ENCODE measurements around the gene TUBA4A. TPM values are rescaled to one million over a fixed set of nuclear protein-coding genes. Genes with fewer than 3 reads are reported as not detected.
A peak's percentile ranks its signal among the peaks of the same experiment; 100 is the strongest.
"Not testable (repeated sequence)": the region's sequence is repeated elsewhere in the genome, so short reads cannot be mapped to it uniquely, and the experiment has no call there.

The TUBA4A gene
- total RNA-seq, 4 donors from 2014 or later, result 39.2 to 101 (median 70.8) TPM

DNA sequence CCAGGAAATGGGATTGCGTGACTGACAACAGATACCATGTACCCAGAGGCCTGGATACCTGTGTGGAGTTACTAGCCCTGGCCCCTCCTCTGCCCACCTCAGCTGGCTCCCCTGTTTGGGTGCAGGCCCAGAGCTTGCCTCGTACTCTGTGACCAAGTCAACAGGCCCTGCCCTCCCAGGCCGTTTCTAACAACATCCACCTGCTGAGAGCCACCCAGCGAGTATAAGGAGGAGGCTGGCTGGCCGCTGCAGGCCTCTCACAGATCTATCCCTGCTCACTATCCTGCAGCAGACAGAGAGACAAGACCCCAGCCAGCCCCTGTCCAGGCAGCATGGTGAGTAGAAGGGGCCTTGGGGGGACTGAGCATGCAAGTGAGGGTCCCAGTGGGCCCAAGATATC, 12.5 kb upstream of the TUBA4A start:
- Histone ChIP-seq H3K9me3 (no peaks in the 10 kb centered on the region), H3K4me1 (peaks cover 0 to 5% (median 0%) of the 10 kb centered on the region in 4 donors), H3K36me3 (no peaks in the 10 kb centered on the region), H3K27ac (no peak overlapping the region), H3K27me3 (peaks cover 5% of the 10 kb centered on the region), H3K4me3 (no peak overlapping the region)
- in situ Hi-C loops (cut with MboI; ENCODE audit: low pct_ligation_motif_present in 1 of 4, low pct_unique_long_range_greater_than_20kb in 1 of 4, low sequenced_read_pairs in 3 of 4), result no loop called here
- no peak for DNase-seq
- intact Hi-C loops (cut with DNase I; ENCODE audit: low total_unique reads), result no loop called here
- TF ChIP-seq, protein P1, sequence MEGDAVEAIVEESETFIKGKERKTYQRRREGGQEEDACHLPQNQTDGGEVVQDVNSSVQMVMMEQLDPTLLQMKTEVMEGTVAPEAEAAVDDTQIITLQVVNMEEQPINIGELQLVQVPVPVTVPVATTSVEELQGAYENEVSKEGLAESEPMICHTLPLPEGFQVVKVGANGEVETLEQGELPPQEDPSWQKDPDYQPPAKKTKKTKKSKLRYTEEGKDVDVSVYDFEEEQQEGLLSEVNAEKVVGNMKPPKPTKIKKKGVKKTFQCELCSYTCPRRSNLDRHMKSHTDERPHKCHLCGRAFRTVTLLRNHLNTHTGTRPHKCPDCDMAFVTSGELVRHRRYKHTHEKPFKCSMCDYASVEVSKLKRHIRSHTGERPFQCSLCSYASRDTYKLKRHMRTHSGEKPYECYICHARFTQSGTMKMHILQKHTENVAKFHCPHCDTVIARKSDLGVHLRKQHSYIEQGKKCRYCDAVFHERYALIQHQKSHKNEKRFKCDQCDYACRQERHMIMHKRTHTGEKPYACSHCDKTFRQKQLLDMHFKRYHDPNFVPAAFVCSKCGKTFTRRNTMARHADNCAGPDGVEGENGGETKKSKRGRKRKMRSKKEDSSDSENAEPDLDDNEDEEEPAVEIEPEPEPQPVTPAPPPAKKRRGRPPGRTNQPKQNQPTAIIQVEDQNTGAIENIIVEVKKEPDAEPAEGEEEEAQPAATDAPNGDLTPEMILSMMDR (IDR thresholded peaks at IDR 0.05), result no peak
- TF ChIP-seq EP300 (IDR thresholded peaks at IDR 0.05; ENCODE audit: low read depth) (no peak), POLR2AphosphoS5 (IDR thresholded peaks at IDR 0.05) (no peak), POLR2A (IDR thresholded peaks at IDR 0.05) (no peak)
- WGBS, 2 donors (ENCODE audit: low coverage in 1 of 2), result 76% methylated on average over 5 of the region's 5 CpGs; no CpG with 5 or more reads in 1 of the 2 donors

DNA sequence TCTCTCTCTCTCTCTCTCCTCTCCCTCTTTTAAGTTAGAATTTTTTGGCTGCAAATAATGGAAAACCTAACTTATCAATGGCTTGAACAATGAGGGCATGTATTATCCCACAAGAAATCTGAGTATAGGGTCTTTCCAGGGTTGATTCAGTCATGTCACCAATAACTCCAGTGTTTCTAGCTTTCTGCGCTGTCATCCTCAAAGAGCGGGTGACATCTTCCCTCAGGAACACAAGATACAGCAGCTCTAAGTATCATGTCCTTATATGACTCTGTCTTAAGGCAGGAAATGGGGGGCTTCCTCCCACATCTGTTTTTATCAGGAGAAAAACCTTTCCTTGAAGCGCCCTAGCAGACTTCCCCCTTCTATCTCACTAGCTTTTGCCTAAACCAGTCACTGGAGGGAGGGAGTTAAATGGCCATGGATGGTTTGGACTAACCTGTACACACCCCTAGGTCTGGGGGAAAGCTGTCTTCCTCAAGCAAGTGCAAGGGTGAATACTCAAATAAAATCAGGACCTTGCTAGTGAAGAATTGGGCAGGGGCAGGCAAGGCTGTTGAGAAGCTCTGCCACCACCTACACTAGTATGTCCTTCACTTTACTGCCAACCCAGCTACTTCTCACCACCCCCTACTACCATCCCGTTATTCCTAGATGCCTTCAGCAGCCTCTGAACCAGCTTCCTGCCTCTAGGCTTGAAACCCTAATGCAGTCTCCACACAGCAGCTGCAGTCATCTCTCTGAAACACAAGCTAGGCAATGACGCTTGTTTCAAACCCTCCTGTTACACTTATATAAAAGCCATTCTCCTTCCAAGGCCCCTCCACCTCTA, 7.5 kb upstream of the TUBA4A start:
- Histone ChIP-seq H3K27me3 (peaks cover 14% of the 10 kb centered on the region), H3K4me1 (no peaks in the 10 kb centered on the region), H3K4me3 (no peak overlapping the region), H3K27ac (no peak overlapping the region), H3K9me3 (no peaks in the 10 kb centered on the region), H3K36me3 (no peaks in the 10 kb centered on the region)
- 77 to 92% methylated on average over 2 to 5 of the region's 5 CpGs for WGBS, 2 donors (ENCODE audit: low coverage in 1 of 2)
- in situ Hi-C loops (cut with MboI; ENCODE audit: low pct_ligation_motif_present in 1 of 4, low pct_unique_long_range_greater_than_20kb in 1 of 4, low sequenced_read_pairs in 3 of 4) (no loop called here), intact Hi-C loops (cut with DNase I; ENCODE audit: low total_unique reads) (no loop called here)
- no peak for DNase-seq
- TF ChIP-seq EP300 (IDR thresholded peaks at IDR 0.05; ENCODE audit: low read depth), result no peak
- TF ChIP-seq POLR2AphosphoS5 (IDR thresholded peaks at IDR 0.05), result no peak
- TF ChIP-seq, protein P1 (IDR thresholded peaks at IDR 0.05), result no peak
- TF ChIP-seq POLR2A (IDR thresholded peaks at IDR 0.05), result no peak

DNA sequence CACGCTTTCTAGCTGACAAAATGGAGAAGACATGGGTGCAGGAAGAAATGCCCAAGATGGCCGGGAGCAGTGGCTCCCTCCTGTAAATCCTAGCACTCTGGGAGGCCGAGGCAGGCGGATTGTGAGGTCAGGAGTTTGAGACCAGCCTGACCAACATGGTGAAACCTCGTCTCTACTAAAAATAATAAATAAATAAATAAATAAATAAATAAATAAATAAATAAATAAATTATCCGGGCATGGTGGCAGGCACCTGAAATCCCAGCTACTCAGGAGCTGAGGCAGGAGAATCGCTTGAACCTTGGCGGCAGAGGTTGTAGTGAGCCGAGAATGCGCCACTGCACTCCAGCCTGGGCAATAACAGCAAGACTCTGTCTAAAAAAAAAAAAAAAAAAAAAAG, 5.2 kb upstream of the TUBA4A start:
- 86 to 87% methylated on average over 10 of the region's 10 CpGs for WGBS, 2 donors (ENCODE audit: low coverage in 1 of 2)
- H3K4me1 ChIP-seq; H3K27ac ChIP-seq; in situ Hi-C loops (cut with MboI; ENCODE audit: low pct_ligation_motif_present in 1 of 4, low pct_unique_long_range_greater_than_20kb in 1 of 4, low sequenced_read_pairs in 3 of 4); H3K36me3 ChIP-seq; intact Hi-C loops (cut with DNase I; ENCODE audit: low total_unique reads); DNase-seq; H3K4me3 ChIP-seq; H3K9me3 ChIP-seq: not testable (repeated sequence)
- H3K27me3 ChIP-seq, result peaks cover 14% of the 10 kb centered on the region

DNA sequence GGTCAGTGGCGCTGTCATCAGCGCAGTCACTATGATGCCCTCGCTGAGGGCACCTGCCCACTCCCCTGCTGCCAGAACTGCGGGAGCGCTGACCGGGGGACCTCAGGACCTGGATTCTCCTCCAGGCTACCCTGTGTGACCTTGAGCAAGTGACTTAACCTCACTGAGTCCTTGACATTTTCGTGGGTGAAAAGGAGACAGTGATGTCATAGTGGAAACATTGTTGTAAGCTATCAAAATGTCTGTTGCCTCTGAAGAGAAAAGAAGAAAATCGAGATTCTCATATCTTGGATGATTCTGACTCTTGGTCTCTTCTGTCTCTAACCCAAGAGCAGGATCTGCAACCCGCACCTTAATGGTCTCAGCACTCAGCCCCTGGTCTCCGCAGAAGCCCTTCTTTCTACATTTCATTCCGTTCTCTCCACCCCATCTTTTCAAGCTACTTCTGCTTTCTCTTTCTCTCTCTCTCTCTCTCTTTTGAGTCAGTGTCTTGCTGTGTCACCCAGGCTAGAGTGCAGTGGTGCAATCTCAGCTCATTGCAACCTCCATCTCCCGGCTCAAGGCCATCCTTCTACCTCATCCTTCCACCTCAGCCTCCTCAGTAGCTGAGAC, 978 bp upstream of the TUBA4A start:
- H3K27me3 ChIP-seq, result no peaks in the 10 kb centered on the region
- intact Hi-C loops (cut with DNase I; ENCODE audit: low total_unique reads), result no loop called here
- TF ChIP-seq, protein P1 (IDR thresholded peaks at IDR 0.05), result no peak
- no peak for TF ChIP-seq POLR2A (IDR thresholded peaks at IDR 0.05)
- no peak for TF ChIP-seq POLR2AphosphoS5 (IDR thresholded peaks at IDR 0.05)
- no peak for TF ChIP-seq EP300 (IDR thresholded peaks at IDR 0.05; ENCODE audit: low read depth)
- peak overlapping the region; percentile 94 to 97 (median 94) for H3K27ac ChIP-seq
- in situ Hi-C loops (cut with MboI; ENCODE audit: low pct_ligation_motif_present in 1 of 4, low pct_unique_long_range_greater_than_20kb in 1 of 4, low sequenced_read_pairs in 3 of 4), result no loop called here
- H3K4me3 ChIP-seq, result peak overlapping the region; percentile 49 to 72 (median 60)
- DNase-seq, result no peak
- no peaks in the 10 kb centered on the region for H3K36me3 ChIP-seq
- WGBS, 2 donors (ENCODE audit: low coverage in 1 of 2), result 22 to 66% methylated on average over 4 to 10 of the region's 12 CpGs
- peaks cover 21 to 45% (median 40%) of the 10 kb centered on the region in 4 donors for H3K4me1 ChIP-seq
- H3K9me3 ChIP-seq, result no peaks in the 10 kb centered on the region
